ENCODE results near the gene MCC.

DNA sequence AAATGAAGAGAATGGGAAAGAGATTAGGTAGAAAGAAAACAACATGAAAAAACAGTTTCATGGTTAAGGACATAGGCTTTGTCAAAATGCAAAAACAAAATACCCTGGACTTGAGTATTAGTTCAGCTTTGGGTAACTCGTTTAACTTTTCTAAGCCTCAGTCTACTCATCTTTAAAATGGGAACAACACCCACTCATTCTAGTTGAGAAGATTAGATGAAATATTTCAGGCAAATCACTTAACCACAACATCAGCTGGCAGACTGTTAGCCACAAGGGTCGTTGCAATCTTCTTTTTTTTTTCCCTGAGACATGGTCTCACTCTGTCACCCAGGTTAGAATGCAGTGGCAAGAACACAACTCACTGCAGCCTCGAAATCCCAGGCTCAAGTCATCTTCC is 326.0 kb downstream of the MCC start:
- TF ChIP-seq, protein P1, sequence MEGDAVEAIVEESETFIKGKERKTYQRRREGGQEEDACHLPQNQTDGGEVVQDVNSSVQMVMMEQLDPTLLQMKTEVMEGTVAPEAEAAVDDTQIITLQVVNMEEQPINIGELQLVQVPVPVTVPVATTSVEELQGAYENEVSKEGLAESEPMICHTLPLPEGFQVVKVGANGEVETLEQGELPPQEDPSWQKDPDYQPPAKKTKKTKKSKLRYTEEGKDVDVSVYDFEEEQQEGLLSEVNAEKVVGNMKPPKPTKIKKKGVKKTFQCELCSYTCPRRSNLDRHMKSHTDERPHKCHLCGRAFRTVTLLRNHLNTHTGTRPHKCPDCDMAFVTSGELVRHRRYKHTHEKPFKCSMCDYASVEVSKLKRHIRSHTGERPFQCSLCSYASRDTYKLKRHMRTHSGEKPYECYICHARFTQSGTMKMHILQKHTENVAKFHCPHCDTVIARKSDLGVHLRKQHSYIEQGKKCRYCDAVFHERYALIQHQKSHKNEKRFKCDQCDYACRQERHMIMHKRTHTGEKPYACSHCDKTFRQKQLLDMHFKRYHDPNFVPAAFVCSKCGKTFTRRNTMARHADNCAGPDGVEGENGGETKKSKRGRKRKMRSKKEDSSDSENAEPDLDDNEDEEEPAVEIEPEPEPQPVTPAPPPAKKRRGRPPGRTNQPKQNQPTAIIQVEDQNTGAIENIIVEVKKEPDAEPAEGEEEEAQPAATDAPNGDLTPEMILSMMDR (IDR thresholded peaks at IDR 0.05), result no peak
- no peak for TF ChIP-seq POLR2A (IDR thresholded peaks at IDR 0.05)

Data from ovary (tissue), 3 donors.